ENCODE data around the gene SKOR2.

SKOR2 gene, protein sequence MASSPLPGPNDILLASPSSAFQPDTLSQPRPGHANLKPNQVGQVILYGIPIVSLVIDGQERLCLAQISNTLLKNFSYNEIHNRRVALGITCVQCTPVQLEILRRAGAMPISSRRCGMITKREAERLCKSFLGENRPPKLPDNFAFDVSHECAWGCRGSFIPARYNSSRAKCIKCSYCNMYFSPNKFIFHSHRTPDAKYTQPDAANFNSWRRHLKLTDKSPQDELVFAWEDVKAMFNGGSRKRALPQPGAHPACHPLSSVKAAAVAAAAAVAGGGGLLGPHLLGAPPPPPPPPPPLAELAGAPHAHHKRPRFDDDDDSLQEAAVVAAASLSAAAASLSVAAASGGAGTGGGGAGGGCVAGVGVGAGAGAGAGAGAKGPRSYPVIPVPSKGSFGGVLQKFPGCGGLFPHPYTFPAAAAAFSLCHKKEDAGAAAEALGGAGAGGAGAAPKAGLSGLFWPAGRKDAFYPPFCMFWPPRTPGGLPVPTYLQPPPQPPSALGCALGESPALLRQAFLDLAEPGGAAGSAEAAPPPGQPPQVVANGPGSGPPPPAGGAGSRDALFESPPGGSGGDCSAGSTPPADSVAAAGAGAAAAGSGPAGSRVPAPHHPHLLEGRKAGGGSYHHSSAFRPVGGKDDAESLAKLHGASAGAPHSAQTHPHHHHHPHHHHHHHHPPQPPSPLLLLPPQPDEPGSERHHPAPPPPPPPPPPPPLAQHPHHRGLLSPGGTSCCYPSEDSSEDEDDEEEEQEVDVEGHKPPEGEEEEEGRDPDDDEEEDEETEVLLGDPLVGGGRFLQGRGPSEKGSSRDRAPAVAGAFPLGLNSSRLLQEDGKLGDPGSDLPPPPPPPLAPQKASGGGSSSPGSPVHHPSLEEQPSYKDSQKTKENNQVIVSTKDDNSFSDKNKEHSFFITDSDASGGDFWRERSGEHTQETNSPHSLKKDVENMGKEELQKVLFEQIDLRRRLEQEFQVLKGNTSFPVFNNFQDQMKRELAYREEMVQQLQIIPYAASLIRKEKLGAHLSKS
- total RNA-seq = 0 reads per million in 3 donors

DNA sequence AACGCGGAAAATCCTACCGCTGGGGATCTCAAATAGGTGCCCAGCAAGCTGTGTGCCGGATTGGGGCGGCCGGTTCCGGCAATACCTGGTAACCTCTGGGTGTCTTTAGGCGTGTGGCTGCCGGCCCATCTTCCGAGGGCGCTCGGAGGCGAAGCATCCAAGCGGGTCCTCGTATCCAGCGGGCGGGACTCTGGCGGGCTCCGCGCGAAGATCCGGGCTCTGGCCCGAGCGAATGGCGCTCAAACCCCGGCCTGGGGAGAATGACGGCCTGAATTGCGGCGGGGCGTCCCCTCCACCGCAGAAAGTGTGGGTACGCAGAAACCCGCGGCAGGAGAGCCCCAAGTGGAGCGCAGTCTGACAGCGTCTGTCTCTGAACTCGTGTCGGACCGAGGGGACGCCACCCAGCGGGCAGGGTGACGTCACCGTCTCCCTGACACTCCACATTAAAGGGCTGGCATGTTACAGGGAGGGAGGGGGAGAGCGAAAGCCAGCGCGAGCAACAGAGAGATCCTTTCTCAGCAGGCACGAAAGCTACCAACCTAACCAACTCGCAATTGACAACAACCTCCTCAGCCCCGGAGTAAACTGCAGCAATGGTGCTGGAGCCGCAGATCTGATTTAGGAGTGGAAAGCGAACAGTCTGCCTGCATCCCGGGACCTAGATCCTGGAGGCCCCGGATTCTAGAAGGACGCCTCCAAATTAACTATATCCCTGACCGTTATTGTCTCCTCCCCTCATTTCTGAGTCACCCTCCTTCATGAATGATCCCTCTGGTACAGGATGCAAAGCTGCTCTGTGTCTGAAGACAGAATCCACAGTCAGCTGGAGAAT, at the start of gene SKOR2:
Gene SKOR2, minus strand, starts transcription at position 372 of the 832 bp plus-strand sequence. CDS start 2,477 bp downstream, outside the sequence.
- H3K27ac ChIP-seq (ENCODE audit: insufficient read depth, low read length, poor library complexity, severe bottlenecking) = no peak within 1 kb of the TSS
- no peaks in the 10 kb centered on the region for H3K9me3 ChIP-seq (ENCODE audit: control insufficient read depth, low read length)
- DNase-seq = no peak
- H3K27me3 ChIP-seq (replicated peaks; ENCODE audit: control insufficient read depth, insufficient read depth, low read length, poor library complexity, severe bottlenecking) = peaks cover 43% of the 10 kb centered on the region
- H3K4me3 ChIP-seq (ENCODE audit: insufficient read depth, low read depth, low read length, poor library complexity, severe bottlenecking) = no peak within 1 kb of the TSS
- no peaks in the 10 kb centered on the region for H3K4me1 ChIP-seq (ENCODE audit: control insufficient read depth, insufficient read depth, low read length, poor library complexity, severe bottlenecking)
- no peaks in the 10 kb centered on the region for H3K36me3 ChIP-seq (ENCODE audit: control insufficient read depth, insufficient read depth, low read length)

DNA sequence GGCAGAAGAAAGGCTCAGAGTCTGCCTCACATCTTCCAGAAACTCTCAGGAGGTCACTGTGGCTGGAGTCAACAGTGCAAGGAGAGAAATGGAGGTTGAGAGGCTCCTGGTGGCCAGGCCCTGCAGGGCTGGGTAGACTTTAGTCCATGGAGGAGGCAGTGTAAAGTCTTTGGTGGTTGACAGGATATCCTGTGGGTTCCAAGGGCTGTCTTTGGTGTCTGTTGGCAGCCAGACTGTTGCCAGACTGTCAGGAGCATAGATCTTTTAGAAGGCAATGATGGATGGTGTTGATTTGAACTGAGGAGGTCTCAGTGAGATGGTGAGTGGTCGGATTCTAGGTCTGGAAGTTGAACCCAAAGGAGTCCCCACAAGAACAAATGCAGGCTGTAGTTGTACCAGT, 45.0 kb upstream of the SKOR2 start:
- no peaks in the 10 kb centered on the region for H3K9me3 ChIP-seq (ENCODE audit: control insufficient read depth, low read length)
- H3K4me3 ChIP-seq (ENCODE audit: insufficient read depth, low read depth, low read length, poor library complexity, severe bottlenecking) = no peak overlapping the region
- H3K36me3 ChIP-seq (ENCODE audit: control insufficient read depth, insufficient read depth, low read length) = no peaks in the 10 kb centered on the region
- no peak for DNase-seq
- no peak overlapping the region for H3K27ac ChIP-seq (ENCODE audit: insufficient read depth, low read length, poor library complexity, severe bottlenecking)
- H3K27me3 ChIP-seq (replicated peaks; ENCODE audit: control insufficient read depth, insufficient read depth, low read length, poor library complexity, severe bottlenecking) = no peaks in the 10 kb centered on the region
- H3K4me1 ChIP-seq (ENCODE audit: control insufficient read depth, insufficient read depth, low read length, poor library complexity, severe bottlenecking) = no peaks in the 10 kb centered on the region

DNA sequence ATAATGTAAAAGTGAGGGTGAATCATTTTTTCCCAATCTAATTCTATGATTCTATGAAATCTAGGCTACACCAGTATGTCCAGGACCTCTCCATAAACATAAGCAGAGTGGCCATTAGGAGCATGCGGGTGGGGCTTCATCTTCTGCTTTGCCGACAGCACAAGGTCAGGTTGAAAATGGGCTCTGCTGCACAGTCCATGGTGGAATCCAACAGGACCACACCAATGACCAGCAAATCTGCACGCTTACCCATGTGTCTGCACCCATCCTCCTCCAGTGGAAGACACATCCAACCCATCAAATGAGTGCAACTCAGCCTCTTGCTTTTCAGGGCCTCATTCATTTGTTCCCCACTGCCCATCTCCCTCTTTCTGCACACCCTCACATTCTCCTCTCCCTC, 43.3 kb upstream of the SKOR2 start:
- no peak for DNase-seq
- H3K4me1 ChIP-seq (ENCODE audit: control insufficient read depth, insufficient read depth, low read length, poor library complexity, severe bottlenecking) = no peaks in the 10 kb centered on the region
- H3K27me3 ChIP-seq (replicated peaks; ENCODE audit: control insufficient read depth, insufficient read depth, low read length, poor library complexity, severe bottlenecking) = no peaks in the 10 kb centered on the region
- H3K4me3 ChIP-seq (ENCODE audit: insufficient read depth, low read depth, low read length, poor library complexity, severe bottlenecking) = no peak overlapping the region
- H3K27ac ChIP-seq (ENCODE audit: insufficient read depth, low read length, poor library complexity, severe bottlenecking) = no peak overlapping the region
- H3K36me3 ChIP-seq (ENCODE audit: control insufficient read depth, insufficient read depth, low read length) = no peaks in the 10 kb centered on the region
- no peaks in the 10 kb centered on the region for H3K9me3 ChIP-seq (ENCODE audit: control insufficient read depth, low read length)

DNA sequence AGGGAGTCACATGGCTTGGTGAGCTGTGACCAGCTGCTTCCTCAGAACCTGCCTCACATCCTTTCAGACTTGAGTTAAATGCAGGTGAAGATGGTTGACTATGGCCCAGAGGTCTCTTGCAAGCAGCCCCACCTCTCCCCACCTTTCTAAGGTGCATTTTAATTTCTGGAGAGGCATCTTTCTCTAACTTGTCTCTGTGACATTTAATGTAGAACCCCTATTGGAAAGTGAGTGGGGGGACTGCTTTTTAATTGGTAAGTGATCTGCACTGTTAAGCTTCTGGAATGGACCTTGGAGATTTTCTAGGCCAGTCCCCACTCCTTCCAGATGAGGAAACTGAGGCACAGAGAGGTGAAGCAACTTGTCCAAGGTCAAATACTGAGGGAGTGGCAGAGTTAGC, 37.3 kb upstream of the SKOR2 start:
- DNase-seq = no peak
- no peaks in the 10 kb centered on the region for H3K36me3 ChIP-seq (ENCODE audit: control insufficient read depth, insufficient read depth, low read length)
- H3K4me3 ChIP-seq (ENCODE audit: insufficient read depth, low read depth, low read length, poor library complexity, severe bottlenecking) = no peak overlapping the region
- no peaks in the 10 kb centered on the region for H3K27me3 ChIP-seq (replicated peaks; ENCODE audit: control insufficient read depth, insufficient read depth, low read length, poor library complexity, severe bottlenecking)
- no peak overlapping the region for H3K27ac ChIP-seq (ENCODE audit: insufficient read depth, low read length, poor library complexity, severe bottlenecking)
- H3K4me1 ChIP-seq (ENCODE audit: control insufficient read depth, insufficient read depth, low read length, poor library complexity, severe bottlenecking) = no peaks in the 10 kb centered on the region
- H3K9me3 ChIP-seq (ENCODE audit: control insufficient read depth, low read length) = no peaks in the 10 kb centered on the region

DNA sequence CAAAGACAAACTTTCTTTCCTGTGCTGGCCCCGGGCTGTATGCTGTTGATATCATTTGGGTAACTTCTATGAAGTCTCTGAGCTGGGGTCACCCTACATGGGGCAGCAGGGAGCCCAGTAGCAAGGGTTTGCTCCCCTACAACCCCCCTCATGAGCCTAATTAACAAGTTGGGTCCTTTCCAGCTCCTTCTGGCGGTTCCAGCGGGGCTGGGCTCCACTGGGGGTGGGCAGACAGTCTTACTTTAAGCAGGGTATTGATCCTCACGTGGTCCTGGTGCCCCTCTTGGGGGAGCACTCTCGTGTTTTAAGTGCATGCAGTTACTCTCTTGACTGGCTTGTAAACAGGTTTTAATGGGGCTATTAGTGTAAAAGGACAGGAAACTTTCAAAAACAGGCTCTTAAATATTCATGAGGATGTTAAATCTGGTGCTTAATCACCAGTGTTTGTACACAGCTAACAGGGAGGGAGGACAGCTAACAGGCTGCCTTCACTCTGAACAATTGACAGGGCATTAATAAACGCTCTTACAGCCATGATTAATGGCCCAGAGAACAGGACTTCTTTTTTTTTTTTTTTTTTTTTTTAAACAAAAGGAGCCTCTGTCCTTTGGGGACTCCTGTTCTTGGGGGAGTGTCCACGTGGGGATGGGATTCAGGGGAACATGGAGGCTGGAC, 36.6 kb upstream of the SKOR2 start:
- no peak overlapping the region for H3K27ac ChIP-seq (ENCODE audit: insufficient read depth, low read length, poor library complexity, severe bottlenecking)
- no peaks in the 10 kb centered on the region for H3K27me3 ChIP-seq (replicated peaks; ENCODE audit: control insufficient read depth, insufficient read depth, low read length, poor library complexity, severe bottlenecking)
- H3K36me3 ChIP-seq (ENCODE audit: control insufficient read depth, insufficient read depth, low read length) = no peaks in the 10 kb centered on the region
- H3K9me3 ChIP-seq (ENCODE audit: control insufficient read depth, low read length) = no peaks in the 10 kb centered on the region
- no peaks in the 10 kb centered on the region for H3K4me1 ChIP-seq (ENCODE audit: control insufficient read depth, insufficient read depth, low read length, poor library complexity, severe bottlenecking)
- H3K4me3 ChIP-seq (ENCODE audit: insufficient read depth, low read depth, low read length, poor library complexity, severe bottlenecking) = no peak overlapping the region
- DNase-seq = no peak

DNA sequence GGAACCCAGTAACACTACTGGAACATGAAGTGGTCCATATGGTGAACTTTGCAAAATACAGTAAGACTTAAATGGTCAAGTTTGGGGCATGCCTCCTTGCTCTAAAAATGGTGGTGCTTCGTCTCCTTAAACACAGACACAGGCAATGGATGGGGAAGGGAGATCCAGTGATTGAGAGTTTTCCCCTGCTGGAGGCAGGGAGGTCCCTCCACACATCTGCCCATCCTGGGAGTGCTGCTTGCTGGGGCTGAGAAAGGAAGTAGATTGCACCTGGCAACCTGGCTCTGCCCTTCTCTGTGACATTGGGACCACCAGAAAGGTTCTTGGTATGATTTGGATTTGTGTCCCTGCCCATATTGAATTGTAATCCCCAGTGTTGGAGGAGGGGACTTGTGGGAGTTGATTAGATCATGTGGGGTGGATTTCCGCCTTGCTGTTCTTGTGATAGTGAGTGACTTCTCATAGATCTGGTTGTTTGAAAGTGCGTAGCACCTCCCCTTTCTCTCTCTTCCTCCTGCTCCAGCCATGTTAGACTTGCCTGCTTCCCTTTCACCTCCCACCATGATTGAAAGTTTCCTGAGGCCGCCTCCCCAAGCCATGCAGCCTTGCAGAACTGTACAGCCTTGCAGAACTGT, 35.4 kb upstream of the SKOR2 start:
- Histone ChIP-seq H3K4me1 (ENCODE audit: control insufficient read depth, insufficient read depth, low read length, poor library complexity, severe bottlenecking) (no peaks in the 10 kb centered on the region), H3K36me3 (ENCODE audit: control insufficient read depth, insufficient read depth, low read length) (no peaks in the 10 kb centered on the region), H3K4me3 (ENCODE audit: insufficient read depth, low read depth, low read length, poor library complexity, severe bottlenecking) (no peak overlapping the region), H3K9me3 (ENCODE audit: control insufficient read depth, low read length) (no peaks in the 10 kb centered on the region), H3K27me3 (replicated peaks; ENCODE audit: control insufficient read depth, insufficient read depth, low read length, poor library complexity, severe bottlenecking) (no peaks in the 10 kb centered on the region), H3K27ac (ENCODE audit: insufficient read depth, low read length, poor library complexity, severe bottlenecking) (no peak overlapping the region)
- DNase-seq = no peak

DNA sequence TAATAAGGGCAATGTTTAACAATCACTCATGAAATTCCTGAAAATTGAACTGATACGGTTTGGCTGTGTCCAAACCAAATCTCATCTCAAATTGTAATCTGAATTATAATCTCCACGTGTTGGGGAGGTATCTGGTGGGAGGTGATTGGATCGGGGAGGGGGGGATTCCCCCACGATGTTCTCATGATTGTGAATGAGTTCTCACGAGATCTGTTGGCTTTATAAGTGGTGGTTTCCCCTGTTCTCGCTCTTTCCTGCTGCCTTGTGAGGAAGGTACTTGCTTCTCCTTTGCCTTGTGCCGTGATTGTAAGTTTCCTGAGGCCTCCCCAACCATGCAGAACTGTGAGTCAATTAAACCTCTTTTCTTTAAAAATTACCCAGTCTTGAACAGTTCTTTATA, 34.0 kb upstream of the SKOR2 start:
- no peaks in the 10 kb centered on the region for H3K9me3 ChIP-seq (ENCODE audit: control insufficient read depth, low read length)
- H3K27me3 ChIP-seq (replicated peaks; ENCODE audit: control insufficient read depth, insufficient read depth, low read length, poor library complexity, severe bottlenecking) = no peaks in the 10 kb centered on the region
- no peak overlapping the region for H3K27ac ChIP-seq (ENCODE audit: insufficient read depth, low read length, poor library complexity, severe bottlenecking)
- no peaks in the 10 kb centered on the region for H3K4me1 ChIP-seq (ENCODE audit: control insufficient read depth, insufficient read depth, low read length, poor library complexity, severe bottlenecking)
- H3K36me3 ChIP-seq (ENCODE audit: control insufficient read depth, insufficient read depth, low read length) = no peaks in the 10 kb centered on the region
- no peak overlapping the region for H3K4me3 ChIP-seq (ENCODE audit: insufficient read depth, low read depth, low read length, poor library complexity, severe bottlenecking)
- no peak for DNase-seq

DNA sequence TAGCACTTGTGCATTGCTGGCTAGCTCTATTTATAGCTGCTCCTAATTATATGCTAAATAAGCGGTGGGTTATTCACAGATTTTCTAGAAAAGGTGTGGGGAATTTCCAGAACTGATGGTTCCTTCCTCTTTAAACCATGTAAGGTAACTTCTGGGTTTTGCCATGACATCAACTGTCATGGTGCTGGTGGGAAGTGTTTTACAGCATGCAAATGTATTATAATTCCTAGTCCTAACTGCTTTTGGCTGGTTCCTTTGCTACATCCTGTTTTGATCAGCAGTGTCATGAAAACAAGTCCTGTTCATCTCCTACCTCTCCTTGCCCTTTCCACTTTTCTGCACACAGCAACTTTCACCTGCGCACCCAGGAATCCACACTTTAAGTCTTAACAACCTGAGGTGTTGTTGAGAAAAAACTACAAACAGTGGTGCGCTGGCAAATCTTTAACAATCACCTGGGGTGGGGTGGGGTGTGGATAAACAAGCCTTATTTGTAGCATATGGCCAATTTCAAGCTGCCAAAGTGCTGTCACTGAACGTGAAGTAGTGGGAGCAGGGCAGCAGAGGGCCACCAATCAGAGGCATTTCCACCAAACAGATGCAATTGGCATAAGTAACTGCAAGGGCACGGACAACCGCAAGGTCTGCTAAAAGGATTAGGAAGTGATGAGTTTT, 33.4 kb upstream of the SKOR2 start:
- Histone ChIP-seq H3K27me3 (replicated peaks; ENCODE audit: control insufficient read depth, insufficient read depth, low read length, poor library complexity, severe bottlenecking) (no peaks in the 10 kb centered on the region), H3K4me1 (ENCODE audit: control insufficient read depth, insufficient read depth, low read length, poor library complexity, severe bottlenecking) (no peaks in the 10 kb centered on the region), H3K4me3 (ENCODE audit: insufficient read depth, low read depth, low read length, poor library complexity, severe bottlenecking) (no peak overlapping the region), H3K9me3 (ENCODE audit: control insufficient read depth, low read length) (no peaks in the 10 kb centered on the region), H3K27ac (ENCODE audit: insufficient read depth, low read length, poor library complexity, severe bottlenecking) (no peak overlapping the region), H3K36me3 (ENCODE audit: control insufficient read depth, insufficient read depth, low read length) (no peaks in the 10 kb centered on the region)
- no peak for DNase-seq
